Right lobe of liver (tissue), 6 donors: ENCODE data around the gene SPACA4. TPM values are rescaled to one million over a fixed set of nuclear protein-coding genes. Genes with fewer than 3 reads are reported as not detected.
A peak's percentile ranks its signal among the peaks of the same experiment; 100 is the strongest.
"Not testable (repeated sequence)": the region's sequence is repeated elsewhere in the genome, so short reads cannot be mapped to it uniquely, and the experiment has no call there.

Source experiments
- ATAC-seq, 4 donors: fragments of 200-7000 bp; cut with Tn5 transposase; one replicate each; pipeline ENCODE4 v1.9.1; 2020; ENCODE audit warnings: mild to moderate bottlenecking in 4 of 4, moderate library complexity in 4 of 4
- DNase-seq, 3 donors: peaks; one replicate each; pipeline ENCODE4 v3.0.0-alpha.2; 2020
- H3K27ac ChIP-seq, 3 donors: fragments of 200-600 bp; one replicate each; pipeline ENCODE4 v1.8.0; 2022
- H3K27me3 ChIP-seq, 2 donors: fragments of 200-600 bp; one replicate each; pipeline ENCODE4 v1.8.0; 2022
- H3K36me3 ChIP-seq, 4 donors: fragments of 200-600 bp; sonication (generic) in 1 of 4; one replicate each; pipeline versions ENCODE4 v1.5.1 to v1.8.0; 2017 to 2022; ENCODE audit warnings: control low read depth in 1 of 4
- H3K4me1 ChIP-seq, 4 donors: fragments of 200-600 bp; sonication (generic) in 1 of 4; one replicate each; pipeline versions ENCODE4 v1.5.1 to v1.8.0; 2017 to 2022; ENCODE audit warnings: control low read depth in 1 of 4
- H3K4me3 ChIP-seq, 3 donors: fragments of 200-600 bp; one replicate each; pipeline ENCODE4 v1.8.0; 2022
- H3K9me3 ChIP-seq, 4 donors: fragments of 200-600 bp; sonication (generic) in 1 of 4; one replicate each; pipeline versions ENCODE4 v1.5.1 to v1.8.0; 2017 to 2022; ENCODE audit warnings: control low read depth in 1 of 4
- CTCF ChIP-seq, 4 donors: fragments of 200-600 bp in 3 of 4; fragments of 450-650 bp in 1 of 4; IDR thresholded peaks; one replicate each; pipeline versions ENCODE4 v1.5.1 to v1.8.0; 2016 to 2022; ENCODE audit warnings: antibody characterized with exemption in 4 of 4, mild to moderate bottlenecking in 2 of 4
- POLR2A ChIP-seq: fragments of 450-650 bp; IDR thresholded peaks from one replicate; pipeline ENCODE4 v1.6.1; 2017; ENCODE audit warnings: antibody characterized with exemption, mild to moderate bottlenecking
- WGBS: methylation state at CpG from one replicate; pipeline ENCODE4 v1.1.6; 2018; ENCODE audit warnings: low coverage, low lambda C conversion rate; ENCODE audit not compliant: insufficient coverage; ENCODE audit errors: missing lambda C conversion rate; 5-methylcytosine and 5-hydroxymethylcytosine counted together
- intact Hi-C, 2 donors: fragments of 100-400 bp; cut with DNase I; formaldehyde crosslinking; loops; one replicate each; pipeline versions ENCODE4 v1.11.2 to v1.14.1; 2022
- total RNA-seq, 6 experiments: library from RNA; depleted of rRNA in 2 of 6; stranded (reverse); fragments of >200 nt in 2 of 6; fragmentation: NEBNext Ultra II Directional in 3 of 6; extraction: Animal tissue kit (Norgen Biotek cat#: 25700) in 3 of 6; gene quantifications; one replicate each; pipeline versions ENCODE4 v1.1.0 to v1.2.4, GENCODE V29; 2016 to 2023
- donor health status: DM: no; HTN: yes; CAD: no.
- donor health status: DM: no; HTN: no; CAD: no.
- donor health status: DM: no; HTN: no; CAD: no.
- donor health status: DM: no; HTN: yes; CAD: no.
- donor health status: DM: no; HTN: yes; CAD: no.

SPACA4 gene
- total RNA-seq, 6 experiments from 2014 or later, result not detected

- Histone ChIP-seq H3K27ac (peak overlapping the region; percentile 7 to 51 (median 50)), H3K4me3 (no peak overlapping the region), H3K36me3 (no peaks in the 10 kb centered on the region), H3K9me3 (no peaks in the 10 kb centered on the region), H3K4me1 (peaks cover 0 to 48% (median 22%) of the 10 kb centered on the region in 4 donors), H3K27me3 (no peaks in the 10 kb centered on the region)
- WGBS, result 46% methylated on average over 25 of the region's 47 CpGs
- TF ChIP-seq CTCF (IDR thresholded peaks at IDR 0.05), result peak in 2 of 4 donors; percentile 5 to 6
- no peak for TF ChIP-seq POLR2A
- peak; percentile 1 to 12 (median 4) for ATAC-seq
- intact Hi-C loops, result no loop called here
- DNase-seq, result peak; percentile 76 to 87 (median 78)
These were observed 23.9 kb downstream of the SPACA4 start for GRCh38 chr19:48630296-48631063.

- ATAC-seq (no peak), DNase-seq (peak in 1 of 3 donors; percentile 50)
- WGBS, result 25% methylated on average over 1 of the region's 3 CpGs
- Histone ChIP-seq H3K27ac (peak overlapping the region in 2 of 3 donors; percentile 50 to 51), H3K4me1 (peaks cover 0 to 48% (median 22%) of the 10 kb centered on the region in 4 donors), H3K9me3 (no peaks in the 10 kb centered on the region), H3K4me3 (no peak overlapping the region), H3K27me3 (no peaks in the 10 kb centered on the region), H3K36me3 (no peaks in the 10 kb centered on the region)
- intact Hi-C loops, result no loop called here
- TF ChIP-seq POLR2A, result no peak
- no peak for TF ChIP-seq CTCF (IDR thresholded peaks at IDR 0.05)
These were observed 24.7 kb downstream of the SPACA4 start for GRCh38 chr19:48631225-48631624.

- H3K27ac ChIP-seq, result peak overlapping the region in 2 of 3 donors; percentile 2 to 80
- ATAC-seq, intact Hi-C loops, H3K36me3 ChIP-seq, H3K4me3 ChIP-seq, DNase-seq, H3K9me3 ChIP-seq, H3K27me3 ChIP-seq: not testable (repeated sequence)
- 89% methylated on average over 9 of the region's 11 CpGs for WGBS
- peaks cover 0 to 40% (median 19%) of the 10 kb centered on the region in 4 donors for H3K4me1 ChIP-seq
These were observed 25.7 kb downstream of the SPACA4 start for GRCh38 chr19:48632286-48632685.

GRCh38 chr19:48632692-48633147 is 26.2 kb downstream of the SPACA4 start:
- intact Hi-C loops, result no loop called here
- DNase-seq, result no peak

More at GRCh38 chr19:48632692-48633147, 26.2 kb downstream of the SPACA4 start:
- TF ChIP-seq POLR2A (no peak), CTCF (IDR thresholded peaks at IDR 0.05) (no peak)
- H3K27ac ChIP-seq, result peak overlapping the region in 2 of 3 donors; percentile 2 to 80
- no peaks in the 10 kb centered on the region for H3K27me3 ChIP-seq
- no peaks in the 10 kb centered on the region for H3K36me3 ChIP-seq
- no peak for ATAC-seq
- no peaks in the 10 kb centered on the region for H3K9me3 ChIP-seq
- no peak overlapping the region for H3K4me3 ChIP-seq
- H3K4me1 ChIP-seq, result peaks cover 0 to 36% (median 17%) of the 10 kb centered on the region in 4 donors
